Measurements from ENCODE around the gene OR6N2.

Gene OR6N2

GRCh38 chr1:158809862-158810261 lies 28.9 kb upstream of the OR6N2 start:
- no peaks in the 10 kb centered on the region for H3K4me1 ChIP-seq (ENCODE audit: control insufficient read depth, insufficient read depth, low read length)
- H3K4me3 ChIP-seq (ENCODE audit: low read length): no peak overlapping the region
- no CpG with 5 or more reads among the region's 5 CpGs for WGBS (ENCODE audit: insufficient coverage, insufficient read length)
- H3K27me3 ChIP-seq (ENCODE audit: control insufficient read depth, insufficient read depth, low read length): no peaks in the 10 kb centered on the region
- no peaks in the 10 kb centered on the region for H3K36me3 ChIP-seq (ENCODE audit: control insufficient read depth, insufficient read depth, low read length)
- no peak overlapping the region for H3K27ac ChIP-seq (ENCODE audit: low read length)
- DNase-seq (ENCODE audit: low read depth, low spot score): no peak
- H3K9me3 ChIP-seq (ENCODE audit: control insufficient read depth, insufficient read depth, low read length): no peaks in the 10 kb centered on the region

GRCh38 chr1:158809256-158809655 lies 28.3 kb upstream of the OR6N2 start:
- no peak for DNase-seq (ENCODE audit: low read depth, low spot score)

GRCh38 chr1:158806916-158807536 lies 26.0 kb upstream of the OR6N2 start:
- WGBS (ENCODE audit: insufficient coverage, insufficient read length): no CpG with 5 or more reads among the region's 6 CpGs
- Histone ChIP-seq H3K9me3 (ENCODE audit: control insufficient read depth, insufficient read depth, low read length) (no peaks in the 10 kb centered on the region), H3K27me3 (ENCODE audit: control insufficient read depth, insufficient read depth, low read length) (no peaks in the 10 kb centered on the region), H3K4me1 (ENCODE audit: control insufficient read depth, insufficient read depth, low read length) (no peaks in the 10 kb centered on the region), H3K36me3 (ENCODE audit: control insufficient read depth, insufficient read depth, low read length) (no peaks in the 10 kb centered on the region), H3K4me3 (ENCODE audit: low read length) (no peak overlapping the region), H3K27ac (ENCODE audit: low read length) (no peak overlapping the region)
- DNase-seq (ENCODE audit: low read depth, low spot score): no peak

More at GRCh38 chr1:158809256-158809655, 28.3 kb upstream of the OR6N2 start:
- Histone ChIP-seq H3K27ac (ENCODE audit: low read length) (no peak overlapping the region), H3K4me1 (ENCODE audit: control insufficient read depth, insufficient read depth, low read length) (no peaks in the 10 kb centered on the region), H3K9me3 (ENCODE audit: control insufficient read depth, insufficient read depth, low read length) (no peaks in the 10 kb centered on the region), H3K4me3 (ENCODE audit: low read length) (no peak overlapping the region), H3K27me3 (ENCODE audit: control insufficient read depth, insufficient read depth, low read length) (no peaks in the 10 kb centered on the region), H3K36me3 (ENCODE audit: control insufficient read depth, insufficient read depth, low read length) (no peaks in the 10 kb centered on the region)
- WGBS (ENCODE audit: insufficient coverage, insufficient read length): no CpG with 5 or more reads among the region's 3 CpGs

- H3K27ac ChIP-seq (ENCODE audit: low read length): no peak overlapping the region
- no peaks in the 10 kb centered on the region for H3K27me3 ChIP-seq (ENCODE audit: control insufficient read depth, insufficient read depth, low read length)
- no peaks in the 10 kb centered on the region for H3K4me1 ChIP-seq (ENCODE audit: control insufficient read depth, insufficient read depth, low read length)
- H3K4me3 ChIP-seq (ENCODE audit: low read length): no peak overlapping the region
- no CpG with 5 or more reads among the region's 1 CpG for WGBS (ENCODE audit: insufficient coverage, insufficient read length)
- no peak for DNase-seq (ENCODE audit: low read depth, low spot score)
- no peaks in the 10 kb centered on the region for H3K36me3 ChIP-seq (ENCODE audit: control insufficient read depth, insufficient read depth, low read length)
- no peaks in the 10 kb centered on the region for H3K9me3 ChIP-seq (ENCODE audit: control insufficient read depth, insufficient read depth, low read length)
These were observed 22.7 kb upstream of the OR6N2 start for GRCh38 chr1:158803678-158804077.

GRCh38 chr1:158801396-158801795 lies 20.4 kb upstream of the OR6N2 start:
- DNase-seq (ENCODE audit: low read depth, low spot score): no peak
- WGBS (ENCODE audit: insufficient coverage, insufficient read length): no CpG with 5 or more reads among the region's 1 CpG
- Histone ChIP-seq H3K4me1 (ENCODE audit: control insufficient read depth, insufficient read depth, low read length) (no peaks in the 10 kb centered on the region), H3K36me3 (ENCODE audit: control insufficient read depth, insufficient read depth, low read length) (no peaks in the 10 kb centered on the region), H3K4me3 (ENCODE audit: low read length) (no peak overlapping the region), H3K27me3 (ENCODE audit: control insufficient read depth, insufficient read depth, low read length) (no peaks in the 10 kb centered on the region), H3K9me3 (ENCODE audit: control insufficient read depth, insufficient read depth, low read length) (no peaks in the 10 kb centered on the region), H3K27ac (ENCODE audit: low read length) (no peak overlapping the region)

GRCh38 chr1:158800526-158800925 lies 19.5 kb upstream of the OR6N2 start:
- Histone ChIP-seq H3K4me1 (ENCODE audit: control insufficient read depth, insufficient read depth, low read length) (no peaks in the 10 kb centered on the region), H3K36me3 (ENCODE audit: control insufficient read depth, insufficient read depth, low read length) (no peaks in the 10 kb centered on the region), H3K27me3 (ENCODE audit: control insufficient read depth, insufficient read depth, low read length) (no peaks in the 10 kb centered on the region), H3K9me3 (ENCODE audit: control insufficient read depth, insufficient read depth, low read length) (no peaks in the 10 kb centered on the region), H3K27ac (ENCODE audit: low read length) (no peak overlapping the region), H3K4me3 (ENCODE audit: low read length) (no peak overlapping the region)
- no CpG with 5 or more reads among the region's 2 CpGs for WGBS (ENCODE audit: insufficient coverage, insufficient read length)
- no peak for DNase-seq (ENCODE audit: low read depth, low spot score)

- DNase-seq (ENCODE audit: low read depth, low spot score): no peak
- Histone ChIP-seq H3K9me3 (ENCODE audit: control insufficient read depth, insufficient read depth, low read length) (no peaks in the 10 kb centered on the region), H3K27me3 (ENCODE audit: control insufficient read depth, insufficient read depth, low read length) (no peaks in the 10 kb centered on the region), H3K4me1 (ENCODE audit: control insufficient read depth, insufficient read depth, low read length) (no peaks in the 10 kb centered on the region), H3K27ac (ENCODE audit: low read length) (no peak overlapping the region), H3K36me3 (ENCODE audit: control insufficient read depth, insufficient read depth, low read length) (no peaks in the 10 kb centered on the region), H3K4me3 (ENCODE audit: low read length) (no peak overlapping the region)
- WGBS (ENCODE audit: insufficient coverage, insufficient read length): no CpG with 5 or more reads among the region's 4 CpGs
These were observed 18.7 kb upstream of the OR6N2 start for GRCh38 chr1:158799689-158800088.

GRCh38 chr1:158798531-158798930 lies 17.5 kb upstream of the OR6N2 start:
- no peak overlapping the region for H3K27ac ChIP-seq (ENCODE audit: low read length)
- H3K4me1 ChIP-seq (ENCODE audit: control insufficient read depth, insufficient read depth, low read length): no peaks in the 10 kb centered on the region
- no CpG with 5 or more reads among the region's 3 CpGs for WGBS (ENCODE audit: insufficient coverage, insufficient read length)
- no peaks in the 10 kb centered on the region for H3K36me3 ChIP-seq (ENCODE audit: control insufficient read depth, insufficient read depth, low read length)
- H3K9me3 ChIP-seq (ENCODE audit: control insufficient read depth, insufficient read depth, low read length): no peaks in the 10 kb centered on the region
- no peak overlapping the region for H3K4me3 ChIP-seq (ENCODE audit: low read length)
- no peaks in the 10 kb centered on the region for H3K27me3 ChIP-seq (ENCODE audit: control insufficient read depth, insufficient read depth, low read length)
- no peak for DNase-seq (ENCODE audit: low read depth, low spot score)

GRCh38 chr1:158794247-158794646 lies 13.2 kb upstream of the OR6N2 start:
- H3K27ac ChIP-seq (ENCODE audit: low read length): no peak overlapping the region
- no peaks in the 10 kb centered on the region for H3K36me3 ChIP-seq (ENCODE audit: control insufficient read depth, insufficient read depth, low read length)
- no CpG with 5 or more reads among the region's 6 CpGs for WGBS (ENCODE audit: insufficient coverage, insufficient read length)
- no peaks in the 10 kb centered on the region for H3K9me3 ChIP-seq (ENCODE audit: control insufficient read depth, insufficient read depth, low read length)
- H3K4me1 ChIP-seq (ENCODE audit: control insufficient read depth, insufficient read depth, low read length): no peaks in the 10 kb centered on the region
- DNase-seq (ENCODE audit: low read depth, low spot score): no peak
- H3K27me3 ChIP-seq (ENCODE audit: control insufficient read depth, insufficient read depth, low read length): no peaks in the 10 kb centered on the region
- no peak overlapping the region for H3K4me3 ChIP-seq (ENCODE audit: low read length)

- no peaks in the 10 kb centered on the region for H3K4me1 ChIP-seq (ENCODE audit: control insufficient read depth, insufficient read depth, low read length)
- H3K36me3 ChIP-seq (ENCODE audit: control insufficient read depth, insufficient read depth, low read length): no peaks in the 10 kb centered on the region
- H3K9me3 ChIP-seq (ENCODE audit: control insufficient read depth, insufficient read depth, low read length): no peaks in the 10 kb centered on the region
- WGBS (ENCODE audit: insufficient coverage, insufficient read length): no CpG with 5 or more reads among the region's 2 CpGs
- no peaks in the 10 kb centered on the region for H3K27me3 ChIP-seq (ENCODE audit: control insufficient read depth, insufficient read depth, low read length)
- no peak overlapping the region for H3K27ac ChIP-seq (ENCODE audit: low read length)
- no peak overlapping the region for H3K4me3 ChIP-seq (ENCODE audit: low read length)
- peak; percentile 31 for DNase-seq (ENCODE audit: low read depth, low spot score)
These were observed 12.6 kb upstream of the OR6N2 start for GRCh38 chr1:158793604-158794003.
